GM18873 (cell line): ENCODE measurements around the gene M6PR.
"Not testable (repeated sequence)": the region's sequence is repeated elsewhere in the genome, so short reads cannot be mapped to it uniquely, and the experiment has no call there.

Experiments used
- ATAC-seq: cut with Tn5 transposase; IDR thresholded peaks from one replicate; pipeline ENCODE4 v1.9.1; 2021; ENCODE audit warnings: mild to moderate bottlenecking, moderate library complexity, moderate number of reproducible peaks; ENCODE audit not compliant: unreplicated experiment, low FRiP score

The M6PR gene

GRCh38 chr12:8951744-8952143, 2.3 kb upstream of the M6PR start:
- no peak for ATAC-seq

GRCh38 chr12:8950702-8951478, 1.4 kb upstream of the M6PR start:
- ATAC-seq = no peak

GRCh38 chr12:8950221-8950527, 729 bp upstream of the M6PR start:
- peak; percentile 9 for ATAC-seq

DNA sequence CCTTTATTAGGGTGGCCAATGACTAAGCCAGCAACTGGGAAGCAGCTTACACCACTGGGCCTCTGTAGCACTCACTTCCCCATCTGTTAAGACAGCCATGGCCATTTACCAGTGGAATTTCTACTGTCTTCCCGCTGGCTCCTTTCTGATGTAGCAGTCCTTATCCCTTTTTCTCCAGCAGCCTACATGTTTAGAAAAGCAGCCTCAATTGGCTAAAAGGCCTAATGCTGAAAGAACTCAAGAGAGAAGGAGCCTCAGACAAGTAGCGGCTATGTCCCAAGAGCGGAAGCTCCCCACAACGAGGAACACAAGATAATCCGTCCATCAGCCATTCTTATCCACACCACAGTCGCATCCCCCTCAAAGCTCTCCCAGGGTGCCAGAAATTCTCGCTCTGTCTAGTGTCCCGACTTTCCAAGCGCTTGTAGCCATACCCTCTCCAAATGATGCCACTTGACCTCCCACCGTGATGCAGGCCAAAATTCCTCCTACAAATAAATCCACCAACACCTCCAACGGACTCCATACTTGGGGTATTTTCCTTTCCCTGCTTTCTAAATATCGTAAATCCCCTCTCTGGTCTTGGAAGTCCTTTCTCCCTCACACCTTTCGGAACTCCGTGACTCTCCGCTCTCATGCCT, 624 bp downstream of the M6PR start:
- ATAC-seq = no peak

GRCh38 chr12:8947737-8948136, 1.7 kb downstream of the M6PR start:
- ATAC-seq = no peak

GRCh38 chr12:8946733-8947132, 2.7 kb downstream of the M6PR start:
- no peak for ATAC-seq

DNA sequence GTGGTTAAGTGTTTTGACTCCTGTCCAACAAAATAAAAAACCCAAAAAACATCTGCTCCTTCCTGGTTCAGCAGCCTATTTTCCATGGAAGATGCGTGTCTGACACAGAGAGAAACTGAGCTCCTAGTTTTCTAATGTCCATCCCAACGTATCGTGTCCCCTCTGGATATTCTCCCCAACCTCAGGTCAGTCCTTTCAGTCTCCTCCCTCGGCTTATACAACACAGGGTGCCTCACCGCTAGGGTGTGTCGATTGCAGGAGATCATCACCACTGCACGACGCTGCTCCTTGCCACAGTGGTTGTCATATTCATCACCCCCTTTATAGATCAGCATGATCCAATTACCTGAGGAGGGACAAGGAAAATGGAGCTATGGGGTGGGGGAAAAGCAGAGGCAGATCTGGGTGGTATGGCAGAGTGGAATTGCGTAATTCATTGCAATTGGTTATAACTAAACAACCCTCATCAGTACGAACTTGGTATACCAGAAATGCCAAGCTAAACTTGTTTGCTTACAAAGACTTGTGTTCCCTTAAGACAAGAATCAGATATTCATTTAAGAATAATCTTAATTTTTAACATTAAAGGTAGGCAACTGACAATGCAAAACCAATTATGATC, 5.8 kb downstream of the M6PR start:
- ATAC-seq = no peak

- ATAC-seq = no peak
Observed at GRCh38 chr12:8941691-8942478, 7.6 kb downstream of the M6PR start.

DNA sequence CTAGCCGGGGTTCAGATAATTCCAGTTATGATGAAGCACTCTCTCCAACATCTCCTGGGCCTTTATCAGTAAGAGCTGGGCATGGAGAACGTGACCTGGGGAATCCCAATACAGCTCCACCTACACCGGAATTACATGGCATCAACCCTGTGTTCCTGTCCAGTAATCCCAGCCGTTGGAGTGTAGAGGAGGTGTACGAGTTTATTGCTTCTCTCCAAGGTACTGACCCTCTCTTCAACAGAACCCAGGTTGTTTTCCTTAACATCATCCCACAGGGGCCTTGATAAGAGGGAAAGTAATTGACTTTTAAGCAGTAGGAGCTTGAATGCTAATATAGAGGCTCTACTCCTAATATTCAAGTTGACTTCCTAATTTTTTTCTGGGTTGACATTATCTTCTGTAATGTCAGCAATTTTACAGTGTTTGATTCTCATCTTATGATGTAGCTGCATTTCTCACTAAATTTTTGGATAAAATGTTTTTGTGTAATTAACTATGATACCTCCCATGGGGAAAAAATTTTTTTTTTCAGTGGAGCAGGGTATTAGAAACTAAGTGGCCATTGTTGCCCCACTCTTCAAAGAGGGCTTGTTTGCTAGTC, 11.5 kb downstream of the M6PR start:
- ATAC-seq = not testable (repeated sequence)

GRCh38 chr12:8936735-8937134, 12.7 kb downstream of the M6PR start:
- no peak for ATAC-seq

DNA sequence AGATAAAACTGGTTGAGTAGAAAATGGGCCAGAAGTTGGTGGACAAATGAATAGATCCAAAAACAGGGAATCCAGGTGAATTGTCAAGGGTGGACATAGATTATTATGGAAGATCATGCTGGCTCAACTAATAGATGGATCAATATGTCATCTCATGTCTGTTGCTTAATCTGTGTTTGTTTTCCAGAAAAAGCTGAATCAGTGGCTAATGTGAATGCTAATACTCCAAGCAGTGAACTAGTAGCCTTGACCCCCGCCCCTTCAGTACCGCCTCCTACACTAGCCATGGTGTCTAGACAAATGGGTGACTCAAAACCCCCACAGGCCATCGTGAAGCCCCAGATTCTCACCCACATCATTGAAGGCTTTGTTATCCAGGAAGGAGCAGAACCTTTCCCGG, 15.4 kb downstream of the M6PR start:
- ATAC-seq = not testable (repeated sequence)

- ATAC-seq = not testable (repeated sequence)
Observed at GRCh38 chr12:8932464-8932863, 17.0 kb downstream of the M6PR start.

DNA sequence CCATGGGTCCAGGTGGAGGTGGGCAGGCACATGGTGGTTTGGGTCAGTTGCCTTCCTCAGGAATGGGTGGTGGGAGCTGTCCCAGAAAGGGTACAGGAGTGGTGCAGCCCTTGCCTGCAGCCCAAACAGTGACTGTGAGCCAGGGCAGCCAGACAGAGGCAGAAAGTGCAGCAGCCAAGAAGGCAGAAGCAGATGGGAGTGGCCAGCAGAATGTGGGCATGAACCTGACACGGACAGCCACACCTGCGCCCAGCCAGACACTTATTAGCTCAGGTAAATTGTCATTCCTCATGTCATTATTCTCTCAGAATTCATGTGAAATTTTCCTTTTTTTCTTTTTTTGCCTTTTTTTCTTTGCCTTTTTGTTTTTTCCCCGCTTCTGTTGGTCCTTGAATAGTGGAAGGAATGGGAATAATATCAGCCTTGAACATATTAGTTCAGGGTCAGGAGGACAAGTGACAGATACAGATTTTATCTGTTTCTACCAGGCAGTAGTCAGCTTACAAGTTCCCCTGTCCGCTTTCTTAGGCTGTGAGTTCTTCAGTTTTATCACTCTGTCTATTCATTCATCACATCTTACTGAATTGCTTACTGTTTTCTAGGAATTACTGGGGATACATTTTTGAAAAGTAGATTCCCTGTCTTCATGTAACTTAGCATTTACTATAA, 18.7 kb downstream of the M6PR start:
- not testable (repeated sequence) for ATAC-seq

DNA sequence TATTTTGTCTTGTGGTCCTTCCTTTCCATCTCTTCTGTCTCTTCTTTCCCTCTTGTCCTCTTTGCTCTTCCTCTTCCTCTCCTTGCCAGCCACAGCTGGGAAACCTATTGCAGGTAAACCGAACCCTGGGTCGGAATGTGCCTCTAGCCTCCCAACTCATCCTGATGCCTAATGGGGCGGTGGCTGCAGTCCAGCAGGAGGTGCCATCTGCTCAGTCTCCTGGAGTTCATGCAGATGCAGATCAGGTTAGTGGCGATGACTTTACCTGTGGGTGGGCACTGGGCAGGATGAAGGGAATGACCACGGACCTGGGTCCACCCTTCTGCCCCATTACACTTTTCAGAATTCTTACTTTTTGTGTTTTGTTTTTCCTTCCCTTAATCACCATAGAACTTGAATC, 26.9 kb downstream of the M6PR start:
- ATAC-seq = no peak

- not testable (repeated sequence) for ATAC-seq
Observed at GRCh38 chr12:8919643-8920042, 29.8 kb downstream of the M6PR start.

- ATAC-seq = no peak
Observed at GRCh38 chr12:8917751-8918150, 31.7 kb downstream of the M6PR start.

DNA sequence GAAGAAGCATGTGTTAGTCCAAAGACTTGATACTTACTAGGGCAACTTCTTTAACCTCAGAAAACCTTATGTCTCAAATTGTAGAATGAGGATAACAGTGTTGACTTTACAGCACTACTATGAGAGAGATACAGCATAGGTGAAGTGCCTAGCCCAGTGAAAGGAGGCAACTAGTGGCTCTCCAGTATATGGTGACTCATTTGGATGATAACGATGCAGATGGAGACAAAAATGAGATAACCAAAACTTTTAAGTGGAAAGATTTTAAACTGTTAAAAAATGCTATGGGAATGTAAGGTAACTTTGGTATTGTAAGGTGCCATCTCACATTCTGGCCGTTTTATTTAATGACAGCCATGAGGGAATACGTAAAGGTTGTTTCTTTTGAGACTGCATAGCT, 32.4 kb downstream of the M6PR start:
- ATAC-seq = no peak

DNA sequence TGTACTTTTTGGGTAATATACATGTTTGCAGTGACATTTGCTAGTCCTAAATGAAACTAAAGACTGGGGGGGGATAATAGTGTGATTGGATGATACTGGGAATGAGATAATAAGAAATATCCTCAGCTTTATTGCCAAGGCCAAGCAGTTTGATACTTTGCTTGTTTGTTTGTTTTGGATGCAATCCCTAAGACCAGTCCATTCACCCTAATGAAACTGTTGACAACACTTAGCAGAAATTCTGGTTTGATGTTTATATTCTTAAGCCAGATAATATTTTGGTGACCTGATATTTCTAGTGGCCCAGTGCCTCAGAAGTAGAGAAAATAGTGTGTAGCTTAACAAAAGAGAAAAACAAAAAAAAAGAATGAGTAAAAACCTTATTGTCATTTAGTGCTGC, 33.3 kb downstream of the M6PR start:
- ATAC-seq = no peak

DNA sequence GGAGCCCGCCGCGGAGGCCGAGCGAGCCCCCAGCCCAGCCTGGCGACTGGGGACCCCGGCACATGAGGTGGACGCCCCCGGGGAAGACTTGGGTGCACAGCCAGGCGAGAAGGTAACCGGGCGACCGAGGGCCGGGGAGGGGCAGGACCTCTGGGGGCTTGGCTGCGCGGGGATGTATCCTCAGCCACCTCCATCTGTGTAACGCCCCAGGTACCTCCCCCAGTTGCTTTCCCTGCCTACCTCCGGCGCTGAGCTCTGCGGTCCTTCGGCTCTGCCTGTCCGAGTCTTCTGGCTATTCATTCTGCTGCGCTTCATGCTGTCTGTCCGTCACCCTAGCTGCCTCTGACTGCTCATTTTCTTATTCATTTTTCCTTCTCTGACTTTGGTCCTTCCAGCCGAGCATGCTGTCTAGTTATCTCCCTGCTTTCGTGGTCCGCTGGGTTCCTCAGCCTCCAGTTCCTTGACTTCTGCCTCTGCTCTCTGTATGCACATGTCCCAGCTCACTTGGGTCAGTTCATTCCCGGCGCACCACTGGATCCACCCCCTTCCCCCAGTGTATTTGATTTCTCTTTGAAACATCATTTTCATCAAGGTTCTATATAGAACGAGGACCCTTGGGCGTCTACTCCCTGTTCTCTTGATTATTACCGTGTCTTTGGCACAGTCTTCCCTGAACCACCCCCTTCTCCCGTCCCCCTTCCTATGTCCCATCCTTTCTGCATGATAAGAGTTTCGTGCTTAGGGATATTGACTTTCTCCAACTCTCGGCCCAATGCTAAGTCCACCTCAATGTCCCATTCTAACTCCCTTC, 34.5 kb downstream of the M6PR start:
- no peak for ATAC-seq
